Inflammatory macrophage (primary cell): ENCODE results near the gene UBXN10.
A peak's percentile ranks its signal among the peaks of the same experiment; 100 is the strongest.

Experiments
- DNase-seq, 2 donors: peaks; one replicate each; pipeline ENCODE4 v3.0.0-alpha.2; 2020 to 2022

Gene UBXN10

DNA sequence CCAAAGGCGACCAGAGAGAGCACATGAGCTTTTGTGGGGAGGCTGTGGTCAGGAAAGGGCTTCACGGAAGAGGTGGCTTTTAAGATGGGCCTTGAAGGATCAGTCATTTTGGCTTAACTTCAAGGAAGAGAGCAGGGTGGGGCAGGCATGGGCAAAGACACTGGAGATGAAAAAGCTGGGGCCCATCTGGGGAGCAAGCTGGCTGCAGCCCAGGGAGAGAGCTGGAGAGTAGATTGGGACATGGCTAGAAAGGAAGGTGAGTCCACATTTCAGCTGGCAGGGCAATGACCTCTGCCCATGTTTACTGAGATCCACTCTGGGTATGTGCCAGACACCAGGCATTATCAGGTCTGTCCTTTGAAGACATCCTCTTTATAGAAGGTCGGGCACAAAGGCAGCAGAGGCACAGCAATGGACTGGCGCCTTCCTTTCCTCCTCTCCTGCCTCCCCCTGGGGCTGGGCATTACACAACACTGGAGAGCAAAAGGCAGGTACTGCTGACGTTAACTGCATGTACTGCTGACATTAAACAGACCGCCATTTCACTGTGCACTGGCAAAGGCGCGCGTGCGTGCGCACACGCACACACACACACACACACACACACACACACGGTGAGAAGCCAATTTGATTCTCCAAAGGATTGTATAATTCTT is 2.2 kb upstream of the UBXN10 start:
- no peak for DNase-seq

DNA sequence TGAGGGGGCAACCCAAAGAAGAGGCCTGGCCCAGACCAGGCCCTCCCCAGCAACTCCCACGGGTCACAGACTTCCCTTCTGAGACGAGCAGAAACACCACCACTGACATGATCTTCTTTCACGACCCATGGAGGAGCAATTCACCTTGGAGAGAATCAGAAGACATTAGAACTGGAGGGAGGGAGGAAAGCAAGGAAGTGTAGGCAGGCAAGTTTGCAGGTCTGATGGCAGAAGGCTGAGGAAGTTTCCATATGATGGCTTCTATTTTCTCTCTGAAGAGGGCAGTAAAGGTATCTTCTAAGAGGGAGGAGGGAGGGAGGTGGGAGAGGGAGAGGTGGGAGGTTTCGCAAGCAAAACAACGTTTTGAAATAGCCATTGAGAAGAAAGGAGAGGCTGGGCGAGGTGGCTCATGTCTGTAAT is 1.4 kb upstream of the UBXN10 start:
- no peak for DNase-seq

DNA sequence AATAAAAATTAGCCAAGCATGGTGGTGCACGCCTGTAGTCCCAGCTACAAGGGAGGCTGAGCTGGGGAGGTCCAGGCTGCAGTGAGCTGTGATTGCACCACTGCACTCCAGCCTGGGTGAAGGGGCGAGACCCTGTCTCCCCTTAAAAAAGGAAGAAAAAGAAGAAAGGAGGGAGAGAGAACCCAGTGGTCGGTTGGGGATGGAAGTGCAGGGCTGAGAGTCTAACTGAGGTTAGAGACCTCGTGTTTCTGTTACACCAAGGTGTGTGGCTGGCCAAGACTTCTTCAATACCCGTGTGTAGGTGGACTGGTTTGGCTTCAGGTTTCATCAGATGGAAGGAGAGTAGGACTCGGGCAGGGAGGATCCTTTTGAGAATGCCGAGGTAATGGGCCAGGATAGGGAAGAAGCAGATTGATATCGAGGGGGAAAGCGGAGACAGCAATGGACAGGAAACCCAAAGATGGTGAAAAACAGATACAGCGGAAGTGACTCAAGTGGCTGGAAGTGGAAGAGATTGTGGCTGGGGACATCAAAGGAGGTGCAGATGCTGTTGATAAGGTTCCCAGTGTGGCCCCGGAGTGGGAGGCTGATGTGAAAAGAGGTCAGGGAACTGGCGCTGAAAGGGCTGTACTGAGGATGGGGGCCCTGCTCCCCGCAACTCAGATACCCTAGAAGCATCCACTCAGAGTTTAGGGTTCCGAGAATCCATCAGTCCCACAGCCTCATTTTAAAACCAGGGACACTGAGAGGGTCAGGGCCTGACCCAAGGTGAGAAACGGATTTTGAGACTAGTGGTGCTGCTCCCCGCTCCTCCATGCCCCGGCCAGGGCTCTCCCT is 681 bp upstream of the UBXN10 start:
- no peak for DNase-seq

DNA sequence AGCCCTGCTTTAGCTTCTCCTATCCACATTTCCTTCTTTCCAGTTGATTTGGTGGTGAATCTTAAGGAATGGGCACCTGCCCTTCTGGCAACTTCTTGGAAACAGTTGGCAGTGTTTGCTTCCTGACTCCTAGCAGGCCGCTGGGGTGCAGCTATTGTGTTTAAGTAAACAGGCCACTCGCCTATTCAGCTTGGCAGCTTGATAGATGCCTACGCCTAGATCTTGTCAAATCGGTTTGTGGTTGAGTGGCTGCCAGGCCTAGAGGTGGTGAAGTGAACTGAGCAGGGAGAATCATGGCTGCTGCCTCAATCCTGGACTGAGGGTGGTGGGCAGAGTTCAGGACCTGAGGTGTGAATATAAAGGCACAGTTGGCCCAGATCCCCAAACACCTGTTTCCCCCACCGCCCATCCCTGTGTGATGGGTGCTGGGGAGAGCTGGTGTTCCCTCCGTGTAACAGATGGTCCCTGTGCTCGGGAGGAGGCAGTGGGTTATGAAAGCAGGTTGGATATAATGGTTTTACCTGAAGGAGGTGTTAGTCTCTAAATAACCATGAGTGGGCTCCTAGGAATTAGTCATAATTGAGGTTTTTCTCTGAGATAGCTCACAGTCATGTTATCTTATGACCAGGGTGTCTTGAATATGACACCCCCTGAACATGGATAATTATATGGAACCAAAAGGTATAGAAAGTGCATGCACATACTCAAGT is 1.4 kb downstream of the UBXN10 start:
- no peak for DNase-seq

DNA sequence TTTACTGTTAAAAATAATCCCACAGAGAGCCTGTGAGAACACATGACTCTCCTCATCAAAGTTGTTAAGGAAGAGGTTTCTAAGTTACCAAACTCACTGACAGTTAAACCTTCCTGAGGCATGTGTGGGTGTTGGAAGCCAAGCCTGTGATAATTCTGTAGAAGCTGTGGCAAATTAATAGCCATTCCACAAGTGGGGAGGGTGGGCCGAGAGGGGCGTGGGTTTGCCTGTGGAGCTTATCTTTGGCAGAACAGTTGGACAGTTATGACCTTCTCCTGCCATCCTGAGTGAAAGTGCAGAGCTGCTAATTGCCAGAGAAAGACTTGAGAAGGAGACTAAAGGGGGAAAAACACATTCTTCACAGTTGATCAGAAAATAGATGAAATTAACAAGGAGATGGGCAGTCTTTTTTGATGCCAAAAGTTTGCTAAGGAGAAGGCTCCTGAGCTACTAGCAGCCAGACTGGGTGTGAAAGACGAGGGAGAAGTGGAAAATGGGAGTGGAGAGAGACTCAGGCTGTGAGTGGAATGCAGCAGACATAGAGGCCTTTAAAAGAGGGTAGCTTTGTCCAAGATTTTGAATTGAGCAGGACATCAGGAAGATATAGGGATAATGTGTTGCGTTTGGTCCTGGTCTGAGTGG is 2.0 kb downstream of the UBXN10 start:
- DNase-seq = no peak

DNA sequence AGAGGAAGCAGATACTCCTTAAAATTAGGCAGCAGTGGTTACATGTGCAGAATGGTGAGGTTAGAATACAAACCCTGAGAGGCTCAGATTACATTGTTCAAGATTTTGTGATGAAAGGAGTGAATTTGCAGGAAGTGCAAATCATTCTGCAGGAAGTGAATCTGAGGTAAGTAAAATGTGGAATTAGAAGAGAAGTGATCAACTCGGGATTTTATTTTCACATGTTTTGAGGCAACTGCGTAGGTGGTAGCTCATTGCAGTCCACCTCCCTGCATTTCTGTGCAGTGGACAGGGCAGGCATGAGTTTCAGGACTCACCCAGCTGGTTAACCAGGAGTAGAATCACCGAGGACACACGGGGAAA is 2.5 kb downstream of the UBXN10 start:
- DNase-seq = peak; percentile 13 to 15

DNA sequence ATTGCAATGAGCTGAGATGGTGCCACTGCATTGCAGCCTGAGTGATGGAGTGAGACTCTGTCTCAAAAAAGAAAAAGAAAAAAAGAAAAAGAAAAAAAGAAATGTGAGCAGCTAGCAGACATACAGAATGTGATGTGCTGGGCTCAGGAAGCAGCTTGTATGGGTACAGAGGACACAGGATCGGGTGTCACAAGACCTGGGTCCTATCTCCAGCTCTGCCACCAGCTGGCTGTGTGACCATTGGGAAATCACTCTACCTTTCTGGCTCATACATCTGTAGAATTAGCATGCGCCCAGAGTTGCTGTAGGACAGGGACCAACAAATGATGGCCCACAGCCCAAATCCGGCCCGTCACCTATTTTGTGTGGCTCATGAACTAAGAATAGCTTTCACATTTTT is 3.8 kb downstream of the UBXN10 start:
- no peak for DNase-seq

DNA sequence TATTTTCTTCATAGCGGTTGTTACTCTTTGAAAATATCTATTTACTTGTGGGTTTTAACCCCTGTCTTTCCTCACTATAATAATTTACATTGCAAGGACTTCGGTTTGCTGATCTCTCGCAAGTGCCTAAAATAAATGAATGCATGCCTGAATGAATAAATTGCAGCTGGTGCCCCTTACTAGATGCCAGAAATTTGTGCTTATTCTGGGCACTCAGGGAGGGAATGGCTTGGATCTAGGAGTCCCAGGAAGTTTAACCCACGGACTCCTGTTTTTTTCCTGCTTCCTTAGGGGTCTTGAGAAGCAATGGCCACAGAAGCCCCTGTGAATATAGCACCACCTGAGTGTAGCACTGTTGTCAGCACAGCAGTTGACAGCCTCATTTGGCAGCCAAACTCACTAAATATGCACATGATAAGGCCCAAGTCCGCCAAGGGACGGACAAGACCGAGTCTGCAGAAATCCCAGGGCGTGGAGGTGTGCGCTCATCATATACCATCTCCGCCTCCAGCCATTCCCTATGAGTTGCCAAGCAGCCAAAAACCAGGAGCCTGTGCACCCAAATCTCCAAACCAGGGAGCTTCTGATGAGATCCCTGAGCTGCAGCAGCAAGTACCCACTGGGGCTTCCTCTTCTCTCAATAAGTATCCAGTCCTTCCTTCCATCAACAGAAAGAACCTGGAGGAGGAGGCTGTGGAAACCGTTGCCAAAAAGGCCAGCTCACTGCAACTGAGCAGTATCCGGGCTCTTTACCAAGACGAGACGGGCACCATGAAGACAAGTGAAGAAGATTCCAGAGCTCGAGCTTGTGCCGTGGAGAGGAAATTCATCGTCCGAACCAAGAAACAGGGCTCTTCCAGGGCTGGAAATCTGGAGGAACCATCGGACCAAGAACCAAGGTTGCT is 4.6 kb downstream of the UBXN10 start:
- no peak for DNase-seq

DNA sequence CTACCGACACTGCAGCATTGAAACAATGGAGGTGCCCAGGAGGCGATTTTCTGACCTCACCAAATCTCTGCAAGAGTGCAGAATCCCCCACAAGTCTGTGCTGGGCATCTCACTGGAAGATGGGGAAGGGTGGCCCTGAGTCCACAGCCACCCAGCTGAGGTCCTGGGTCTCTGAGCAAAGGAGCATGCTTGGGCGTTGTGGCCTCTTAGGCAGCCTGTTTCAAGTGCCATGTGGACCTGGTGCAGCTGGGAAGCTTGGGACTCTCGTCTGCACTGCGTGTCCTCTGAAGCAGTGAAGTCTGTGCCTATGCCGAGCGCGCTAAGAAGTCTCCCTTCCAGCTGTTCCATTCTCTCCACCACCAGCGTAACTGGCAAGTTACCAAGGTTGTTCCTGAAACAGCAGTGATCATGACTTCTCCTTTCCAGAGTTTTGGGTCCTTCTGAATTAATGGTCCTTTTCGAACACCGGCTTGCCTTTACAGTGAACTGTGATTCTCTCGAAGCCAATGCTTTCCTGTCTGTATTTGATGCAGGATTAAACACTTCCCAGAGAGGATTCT is 5.5 kb downstream of the UBXN10 start:
- DNase-seq = no peak

DNA sequence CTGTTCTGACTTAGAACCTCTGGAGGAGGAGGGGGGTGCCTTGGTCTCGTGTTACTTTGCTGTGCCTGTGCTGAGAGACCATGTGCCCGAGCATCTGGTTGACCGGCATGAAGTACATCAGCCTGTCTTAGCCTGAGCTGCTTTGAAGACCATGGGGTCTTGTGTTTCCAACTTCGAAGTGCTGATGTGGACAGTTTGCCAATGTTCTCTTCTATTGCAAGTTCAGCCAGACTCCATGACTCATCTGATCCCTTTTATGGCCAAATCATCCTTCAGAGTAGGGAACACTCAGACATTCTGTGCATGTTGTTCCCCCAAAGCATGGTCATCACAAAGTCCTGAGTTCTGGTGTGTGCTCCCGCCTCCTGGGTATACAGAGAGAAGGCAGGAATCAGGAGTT is 6.5 kb downstream of the UBXN10 start:
- no peak for DNase-seq

DNA sequence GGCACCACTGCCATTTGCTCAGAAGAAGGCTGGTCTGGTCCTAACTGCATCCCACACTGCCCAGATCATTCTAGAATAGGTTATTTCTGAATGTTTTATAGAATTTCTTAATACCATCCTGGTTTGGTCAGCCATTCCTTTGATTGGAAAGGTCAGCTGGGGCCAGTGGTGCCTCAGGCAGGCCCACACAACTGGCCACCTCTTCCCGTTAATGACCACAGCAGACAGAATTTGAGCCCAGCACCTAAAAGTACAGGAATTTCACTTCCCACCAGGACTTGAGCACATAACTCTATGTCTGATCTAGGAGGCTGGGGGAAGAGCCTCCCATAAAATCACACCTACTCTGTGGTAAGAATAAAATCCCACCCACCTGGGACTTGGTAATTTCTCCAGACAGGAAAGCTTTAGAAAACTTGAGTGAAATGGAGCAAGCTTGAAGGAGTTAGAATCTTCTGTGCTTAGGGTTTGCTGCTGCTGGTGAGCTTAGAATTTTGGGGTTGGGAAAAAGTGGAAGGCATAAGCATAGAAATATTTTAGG is 7.0 kb downstream of the UBXN10 start:
- no peak for DNase-seq

DNA sequence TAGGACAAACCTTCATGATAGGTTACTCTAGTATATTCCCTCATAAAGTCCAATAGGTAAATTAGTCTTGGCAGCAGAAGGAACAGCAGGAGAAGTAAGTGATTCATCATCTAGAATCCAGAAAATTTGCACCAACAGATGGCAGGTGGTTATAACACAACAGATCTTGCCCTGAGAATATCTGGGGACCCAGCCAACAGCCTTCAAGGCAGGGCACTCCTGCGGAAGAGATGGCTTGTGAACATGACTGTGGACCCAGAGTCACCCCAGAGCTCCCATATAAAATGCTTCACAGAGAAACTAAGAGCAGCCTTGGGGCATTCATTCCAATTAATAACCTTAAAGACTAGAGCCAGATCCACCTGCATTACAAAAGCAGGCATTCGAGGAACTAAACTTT is 8.3 kb downstream of the UBXN10 start:
- DNase-seq = no peak

DNA sequence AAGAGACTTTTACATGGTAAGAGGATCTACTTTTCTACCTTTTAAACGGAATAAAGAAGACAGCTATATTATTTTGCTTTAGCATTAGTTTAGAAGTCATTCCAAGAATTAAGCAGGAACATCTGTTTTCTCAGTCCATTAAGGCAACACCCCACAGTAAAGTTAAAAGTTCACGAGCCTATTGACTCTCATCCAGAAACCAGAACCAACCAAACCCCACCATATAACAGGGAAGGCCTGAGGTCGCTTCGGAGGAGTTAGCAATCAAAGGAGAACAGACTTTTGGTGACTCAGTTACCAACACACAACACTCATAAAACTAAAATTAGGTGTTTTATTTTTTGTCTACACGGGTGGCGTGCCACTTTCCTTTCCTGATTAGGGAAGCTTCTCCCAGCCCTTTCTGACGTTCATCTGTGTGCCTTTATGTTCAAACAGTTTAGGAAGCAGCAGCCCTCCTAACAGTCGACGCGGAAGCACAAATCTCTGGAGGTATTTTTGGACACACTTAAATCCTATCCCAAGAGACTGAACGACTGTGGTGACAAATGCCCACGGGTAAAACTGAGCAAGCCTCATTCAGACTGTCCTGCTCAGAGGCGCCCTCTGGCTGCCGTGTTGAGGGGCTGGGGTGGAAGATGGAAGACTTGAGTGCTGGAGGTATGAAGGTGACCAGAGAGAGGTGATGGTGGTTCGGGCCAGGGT is 9.0 kb downstream of the UBXN10 start:
- DNase-seq = peak; percentile 63 to 69

DNA sequence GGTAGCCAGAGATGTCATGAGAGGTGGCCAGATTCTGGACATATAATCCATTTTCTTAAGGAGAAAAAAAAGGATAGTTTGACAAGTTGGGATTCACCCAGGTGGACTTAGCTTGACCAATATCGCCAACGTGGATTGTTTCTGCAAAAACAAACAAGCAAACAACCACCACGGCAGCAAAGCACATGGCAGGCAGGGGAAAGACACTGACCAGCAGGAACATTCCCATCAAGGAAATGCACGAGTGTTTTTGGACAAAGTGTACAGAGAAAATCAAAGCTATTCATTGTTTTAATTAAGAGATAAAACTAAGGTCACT is 9.5 kb downstream of the UBXN10 start:
- no peak for DNase-seq

DNA sequence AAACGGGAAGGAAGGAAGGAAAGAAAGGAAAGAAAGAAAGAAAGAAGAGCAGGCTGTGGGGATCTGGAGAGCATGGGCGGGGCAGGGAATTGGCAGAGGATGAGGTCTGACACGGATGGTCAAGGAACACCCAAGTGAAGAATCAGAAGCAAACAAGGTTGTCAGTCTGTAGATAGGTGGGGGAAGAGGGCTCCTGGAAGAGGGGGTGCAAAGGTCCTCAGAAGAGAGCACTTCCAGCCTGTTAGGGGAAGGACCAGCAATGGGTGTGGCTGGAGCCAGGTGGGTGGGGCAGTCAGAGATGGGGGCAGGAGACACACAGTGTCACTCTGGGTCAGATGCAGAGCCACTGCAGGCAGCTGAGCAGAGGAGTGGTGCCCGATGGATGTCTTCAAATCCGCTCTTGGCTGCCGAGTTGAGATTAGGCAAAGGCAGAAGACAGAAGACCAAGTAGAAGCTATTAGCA is 11.5 kb downstream of the UBXN10 start:
- no peak for DNase-seq

DNA sequence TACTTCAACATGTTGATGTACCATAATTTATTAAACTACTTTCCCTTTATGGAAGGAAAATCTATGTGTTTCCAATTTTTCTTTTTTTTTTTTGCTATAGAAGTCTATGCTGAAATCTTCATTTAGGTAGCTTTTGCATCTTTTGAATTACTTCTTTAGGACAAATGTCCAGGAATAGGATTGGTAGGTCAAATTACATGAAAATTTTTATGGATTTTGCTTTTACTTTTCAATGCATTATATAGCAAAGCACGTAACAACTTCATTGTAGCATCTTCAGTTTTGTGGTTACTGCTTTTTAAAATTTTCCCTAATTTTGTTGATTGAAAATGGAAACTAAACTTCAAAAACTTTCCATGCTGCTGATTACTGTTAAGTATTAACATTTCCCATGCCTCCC is 12.4 kb downstream of the UBXN10 start:
- DNase-seq = no peak

DNA sequence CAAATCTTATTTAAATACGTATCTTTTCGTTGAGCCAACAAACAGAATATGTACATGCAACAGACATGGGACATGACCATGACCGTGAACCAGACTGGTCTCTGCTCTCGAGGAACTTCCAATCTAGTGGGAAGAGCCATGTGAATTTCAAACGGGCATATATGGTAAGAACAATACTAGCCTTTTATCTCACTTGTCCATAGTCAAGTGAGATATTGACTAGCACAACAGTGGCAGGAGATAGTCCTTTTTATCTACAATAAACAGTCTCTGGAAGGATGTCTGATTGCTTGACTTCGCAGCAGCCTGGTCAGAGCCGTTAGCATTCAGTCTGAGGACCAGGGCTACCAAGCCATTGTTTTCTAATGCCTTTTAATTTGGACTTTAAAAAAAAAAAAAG is 13.0 kb downstream of the UBXN10 start:
- DNase-seq = no peak

DNA sequence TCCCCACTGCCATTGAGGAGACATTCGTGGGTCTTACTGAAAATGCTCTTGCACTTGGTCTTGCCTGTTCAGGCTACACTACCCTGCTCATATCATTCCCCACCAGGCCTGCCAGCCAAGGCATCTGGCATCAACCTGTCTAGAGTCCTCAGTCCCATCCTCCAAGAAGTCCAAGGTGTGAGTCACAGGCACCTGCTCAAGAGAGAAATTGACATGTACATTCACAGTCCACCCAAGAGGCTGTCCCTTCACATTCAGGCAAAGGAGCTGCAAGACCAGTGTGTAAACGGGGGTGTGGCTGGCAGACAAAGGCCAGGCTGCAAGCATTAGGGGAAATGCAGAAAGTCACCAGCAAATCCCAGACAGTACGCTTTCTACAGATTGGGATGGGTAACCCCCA is 13.5 kb downstream of the UBXN10 start:
- DNase-seq = no peak

DNA sequence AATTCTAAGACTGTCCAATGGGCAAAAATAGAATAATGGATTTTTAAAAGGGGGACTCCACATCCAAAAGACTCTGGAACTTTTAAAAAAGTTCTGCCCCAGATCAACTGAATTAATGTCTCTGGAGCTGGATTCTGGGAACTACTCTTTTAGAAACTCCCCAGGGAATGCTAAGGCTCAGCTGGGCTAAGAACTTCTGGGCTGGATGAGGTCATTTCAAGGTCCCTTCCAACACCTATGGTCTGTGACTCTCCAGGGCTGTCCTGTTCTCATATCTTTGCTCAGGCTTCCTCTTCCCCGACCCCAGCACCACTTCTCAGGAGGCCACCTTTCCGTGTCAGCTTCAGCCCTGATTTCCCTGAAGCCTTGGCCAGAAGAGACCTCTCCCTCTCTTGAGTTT is 13.9 kb downstream of the UBXN10 start:
- no peak for DNase-seq

DNA sequence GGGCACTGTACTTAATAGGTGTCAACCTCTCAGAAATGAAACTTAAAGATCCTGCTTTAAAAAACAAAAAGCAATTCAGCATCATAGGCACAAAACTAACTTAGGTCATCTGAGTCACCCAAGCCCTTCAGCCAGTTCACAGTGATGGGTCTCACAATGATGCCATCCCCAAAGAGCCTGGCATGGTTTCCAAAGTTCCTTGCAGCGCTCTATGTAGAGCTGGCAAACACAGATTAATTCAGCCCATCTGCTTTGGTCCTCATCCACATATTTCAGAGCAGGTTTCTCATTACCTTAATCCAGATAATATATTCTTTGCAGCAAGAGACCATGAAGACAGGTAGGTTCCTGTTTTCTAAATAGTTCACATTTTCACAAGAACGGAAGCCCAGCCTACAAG is 15.1 kb downstream of the UBXN10 start:
- no peak for DNase-seq

DNA sequence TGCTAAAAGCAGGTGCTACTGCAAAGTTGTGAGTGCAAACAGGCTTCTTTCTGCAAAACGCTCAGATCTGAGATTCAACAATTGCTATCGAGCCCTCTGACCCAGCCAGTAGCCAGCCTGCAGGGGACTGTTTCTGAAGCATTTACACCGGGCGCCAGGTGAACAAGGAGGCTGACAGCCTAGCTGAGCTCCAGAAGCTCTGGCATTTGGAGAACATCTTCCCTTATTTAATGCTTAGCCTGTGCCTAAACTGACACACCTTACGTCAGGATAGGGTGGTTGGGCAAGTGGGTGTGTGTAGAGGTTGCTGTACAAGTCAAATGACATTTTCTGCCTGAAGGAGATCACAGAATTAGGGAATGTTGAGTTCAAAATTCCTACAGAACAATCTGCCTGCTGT is 16.3 kb downstream of the UBXN10 start:
- DNase-seq = no peak
